HCT116 (cell line): Measurements from ENCODE around the gene COPS9. TPM values are rescaled to one million over a fixed set of nuclear protein-coding genes. Genes with fewer than 3 reads are reported as not detected.

Source experiments
- ATAC-seq: fragments of 200-7000 bp; cut with Tn5 transposase; 2 replicates; pipeline ENCODE4 v1.9.1; 2020; ENCODE audit warnings: mild to moderate bottlenecking, moderate library complexity
- BruUV-seq: library from RNA; stranded (reverse); fragments of 400-500 nt; replicated peaks from 2 replicates; lab custom pipeline; 2021; lab: Mats Ljungman, UMichigan
- CTCF ChIA-PET: fragments of 300-600 bp; sonication (Branson Sonifier 250); formaldehyde crosslinking; loops from one replicate; lab custom pipeline; 2021; ENCODE audit warnings: antibody characterized with exemption; lab: Charles Lee
- POLR2A ChIA-PET: fragments of 300-600, 350-600 bp; sonication (Branson Sonifier 250); formaldehyde crosslinking; loops from one replicate; lab custom pipeline; 2021; ENCODE audit warnings: antibody characterized with exemption; lab: Charles Lee
- RAD21 ChIA-PET, 2 experiments: fragments of 300-600 bp; sonication (Branson Sonifier 250); formaldehyde crosslinking; loops; one replicate each; lab custom pipeline; 2023; ENCODE audit warnings: low total read pairs in 2 of 2; ENCODE audit not compliant: uncharacterized antibody in 2 of 2, unreplicated experiment in 2 of 2, low non-redundant PET in 1 of 2; lab: Charles Lee
- DNase-seq: peaks from one replicate; pipeline ENCODE4 v3.0.0-alpha.2; 2010; ENCODE audit warnings: low read depth, low spot score
- H2AFZ ChIP-seq: fragments of 200-600 bp; shearing (Covaris generic), sonication (generic); 2 replicates; pipeline ENCODE4 v1.6.1; 2017; ENCODE audit warnings: low read depth, mixed run types, mixed read lengths, antibody characterized with exemption, low read length; ENCODE audit not compliant: poor library complexity, severe bottlenecking
- H3K27ac ChIP-seq: 2 replicates; pipeline ENCODE4 v1.5.1; 2012; ENCODE audit warnings: low read depth, low read length
- H3K27me3 ChIP-seq: fragments of 200-600 bp; sonication (generic); 2 replicates; pipeline ENCODE4 v1.6.1; 2016; ENCODE audit warnings: mixed run types, low read length, mixed read lengths; ENCODE audit not compliant: insufficient read depth
- H3K36me3 ChIP-seq, 2 experiments: fragments of 200-500 bp in 1 of 2; fragments of 200-600 bp in 1 of 2; sonication (Bioruptor generic) in 1 of 2; sonication (generic) in 1 of 2; 2 replicates each; pipeline versions ENCODE4 v1.5.1 to v1.6.1; 2014 to 2016; ENCODE audit warnings: low read length in 2 of 2, inconsistent platforms in 1 of 2, mixed read lengths in 1 of 2, mixed run types in 1 of 2; ENCODE audit not compliant: insufficient read depth in 2 of 2, control insufficient read depth in 1 of 2
- H3K4me1 ChIP-seq, 2 experiments: fragments of 200-600 bp in 1 of 2; sonication (generic) in 1 of 2; 2 replicates each; pipeline versions ENCODE4 v1.5.1 to v1.6.1; 2012 to 2017; ENCODE audit warnings: low read length in 2 of 2, inconsistent platforms in 1 of 2, mild to moderate bottlenecking in 1 of 2, mixed read lengths in 1 of 2, mixed run types in 1 of 2, moderate library complexity in 1 of 2; ENCODE audit not compliant: insufficient read depth in 2 of 2, control insufficient read depth in 1 of 2
- H3K4me2 ChIP-seq: fragments of 200-600 bp; sonication (generic); 2 replicates; pipeline ENCODE4 v1.6.1; 2017; ENCODE audit warnings: mixed run types, low read length, mixed read lengths
- H3K4me3 ChIP-seq, 2 experiments: fragments of 200-600 bp in 1 of 2; sonication (generic) in 1 of 2; replicated peaks in 1 of 2; 2 replicates each; pipeline ENCODE4 v1.5.1; 2011 to 2016; ENCODE audit warnings: low read length in 2 of 2, control low read depth in 1 of 2, low read depth in 1 of 2, mild to moderate bottlenecking in 1 of 2, mixed read lengths in 1 of 2, mixed run types in 1 of 2
- H3K79me2 ChIP-seq: fragments of 200-600 bp; sonication (generic); 2 replicates; pipeline ENCODE4 v1.6.1; 2017; ENCODE audit warnings: mild to moderate bottlenecking, mixed run types, low read length, moderate library complexity, mixed read lengths; ENCODE audit not compliant: insufficient read depth
- H3K9ac ChIP-seq: fragments of 200-600 bp; sonication (generic); 2 replicates; pipeline ENCODE4 v1.6.1; 2016; ENCODE audit warnings: low read length, mixed read lengths
- H3K9me2 ChIP-seq: fragments of 200-600 bp; sonication (generic), shearing (Covaris generic); 2 replicates; pipeline ENCODE4 v1.6.1; 2017; ENCODE audit warnings: mixed run types, mild to moderate bottlenecking, moderate library complexity; ENCODE audit not compliant: insufficient read depth
- H3K9me3 ChIP-seq, 2 experiments: fragments of 200-500 bp in 1 of 2; fragments of 200-600 bp in 1 of 2; sonication (Bioruptor generic) in 1 of 2; sonication (generic) in 1 of 2; 2 replicates each; pipeline ENCODE4 v1.6.1; 2014 to 2017; ENCODE audit warnings: low read length in 2 of 2, mixed read lengths in 2 of 2, inconsistent platforms in 1 of 2, low read depth in 1 of 2, mild to moderate bottlenecking in 1 of 2, mixed run types in 1 of 2, moderate library complexity in 1 of 2; ENCODE audit not compliant: control insufficient read depth in 1 of 2, insufficient read depth in 1 of 2
- H4K20me1 ChIP-seq: fragments of 200-600 bp; sonication (generic), shearing (Covaris generic); 2 replicates; pipeline ENCODE4 v1.6.1; 2017; ENCODE audit warnings: mixed run types, mild to moderate bottlenecking, moderate library complexity; ENCODE audit not compliant: insufficient read depth
- CBX3 ChIP-seq: IDR thresholded peaks from 2 replicates; pipeline ENCODE4 v1.6.1; 2012; ENCODE audit warnings: low read depth
- EZH2 ChIP-seq: fragments of 200-600 bp; sonication (generic); IDR thresholded peaks from 2 replicates; pipeline ENCODE4 v1.6.1; 2017; ENCODE audit warnings: antibody characterized with exemption, mixed run types
- FOSL1 ChIP-seq: IDR thresholded peaks from 2 replicates; pipeline ENCODE4 v1.6.1; 2012; ENCODE audit warnings: low read depth
- JUND ChIP-seq: IDR thresholded peaks from 2 replicates; pipeline ENCODE4 v1.6.1; 2012
- POLR2A ChIP-seq: IDR thresholded peaks from 2 replicates; pipeline ENCODE4 v1.7.0; 2011; ENCODE audit warnings: borderline replicate concordance; ENCODE audit not compliant: insufficient read depth, insufficient read length; ENCODE audit errors: extremely low read depth
- POLR2AphosphoS5 ChIP-seq: IDR thresholded peaks from 2 replicates; pipeline ENCODE4 v1.6.1; 2011; ENCODE audit warnings: mild to moderate bottlenecking, low read depth, low read length, moderate library complexity
- RAD21 ChIP-seq: IDR thresholded peaks from 2 replicates; pipeline ENCODE4 v1.6.1; 2012; ENCODE audit warnings: low read depth, mild to moderate bottlenecking
- SIN3A ChIP-seq: IDR thresholded peaks from 2 replicates; pipeline ENCODE4 v1.6.1; 2012; ENCODE audit warnings: low read depth
- SP1 ChIP-seq: IDR thresholded peaks from 2 replicates; pipeline ENCODE4 v1.6.1; 2012; ENCODE audit warnings: low read depth
- SRF ChIP-seq: IDR thresholded peaks from 2 replicates; pipeline ENCODE4 v1.6.1; 2012; ENCODE audit warnings: low read depth
- TCF7L2 ChIP-seq: IDR thresholded peaks from 2 replicates; pipeline ENCODE4 v1.7.0; 2011; ENCODE audit warnings: borderline replicate concordance, inconsistent platforms; ENCODE audit not compliant: insufficient read depth, insufficient read length; ENCODE audit errors: extremely low read depth
- ZFX ChIP-seq: fragments of 450-650 bp; IDR thresholded peaks from 2 replicates; pipeline ENCODE4 v1.6.1; 2017
- ZNF274 ChIP-seq: fragments of 200-500 bp; sonication (Bioruptor generic); IDR thresholded peaks from 2 replicates; pipeline ENCODE4 v1.6.1; 2014; ENCODE audit warnings: mild to moderate bottlenecking, low read depth, low read length, inconsistent platforms
- intact Hi-C: fragments of 100-400 bp; cut with micrococcal nuclease; formaldehyde crosslinking; loops from 2 replicates; pipeline ENCODE4 v1.10.0; 2022
- total RNA-seq: library from RNA; stranded (reverse); gene quantifications from one replicate; pipeline ENCODE4 v1.2.1, GENCODE V29; 2021; ENCODE audit not compliant: unreplicated experiment
- TF ChIP-seq, protein P1 (sequence below): IDR thresholded peaks from 2 replicates; pipeline ENCODE4 v1.6.1; 2012; ENCODE audit warnings: low read depth
- TF ChIP-seq, protein P2 (sequence below): IDR thresholded peaks from 2 replicates; pipeline ENCODE4 v1.6.1; 2011; ENCODE audit warnings: mild to moderate bottlenecking, low read length, moderate library complexity; ENCODE audit not compliant: insufficient replicate concordance; ENCODE audit errors: extremely low read depth
- TF ChIP-seq, protein P3 (sequence below): IDR thresholded peaks from 2 replicates; pipeline ENCODE4 v1.6.1; 2012
- TF ChIP-seq, protein P4 (sequence below): IDR thresholded peaks from 2 replicates; pipeline ENCODE4 v1.6.1; 2012
- TF ChIP-seq, protein P5 (sequence below), 3 experiments: fragments of 200-600 bp in 1 of 3; sonication (generic) in 1 of 3; IDR thresholded peaks in 2 of 3; conservative IDR thresholded peaks in 1 of 3; 2 replicates each; pipeline ENCODE4 v1.5.1; 2012 to 2017; ENCODE audit warnings: low read depth in 2 of 3, low read length in 2 of 3, antibody characterized with exemption in 1 of 3, borderline replicate concordance in 1 of 3, control low read depth in 1 of 3, mild to moderate bottlenecking in 1 of 3, mixed read lengths in 1 of 3, mixed run types in 1 of 3, moderate library complexity in 1 of 3; ENCODE audit not compliant: insufficient read depth in 1 of 3

The COPS9 gene
- total RNA-seq, 1 experiment from 2014 or later: 111 TPM

- no peaks in the 10 kb centered on the region for H3K27me3 ChIP-seq
- intact Hi-C loops: loop anchor here (5.0 kb wide), 1 partner anchor 1786 kb away; no protein-coding TSS in a partner anchor
These were observed 6.8 kb upstream of the COPS9 start for GRCh38 chr2:240142859-240143258.

More at GRCh38 chr2:240142859-240143258, 6.8 kb upstream of the COPS9 start:
- Histone ChIP-seq H3K36me3 (no peaks in the 10 kb centered on the region), H4K20me1 (no peaks in the 10 kb centered on the region), H3K79me2 (no peaks in the 10 kb centered on the region), H3K4me1 (peaks cover 0 to 8% of the 10 kb centered on the region in 2 experiments; a peak in 1 of 4 replicates), H3K4me2 (no peak overlapping the region)
- no TSS peak for BruUV-seq
- POLR2A ChIA-PET: no interaction called here
- no peak for ATAC-seq
- TF ChIP-seq, protein P1, sequence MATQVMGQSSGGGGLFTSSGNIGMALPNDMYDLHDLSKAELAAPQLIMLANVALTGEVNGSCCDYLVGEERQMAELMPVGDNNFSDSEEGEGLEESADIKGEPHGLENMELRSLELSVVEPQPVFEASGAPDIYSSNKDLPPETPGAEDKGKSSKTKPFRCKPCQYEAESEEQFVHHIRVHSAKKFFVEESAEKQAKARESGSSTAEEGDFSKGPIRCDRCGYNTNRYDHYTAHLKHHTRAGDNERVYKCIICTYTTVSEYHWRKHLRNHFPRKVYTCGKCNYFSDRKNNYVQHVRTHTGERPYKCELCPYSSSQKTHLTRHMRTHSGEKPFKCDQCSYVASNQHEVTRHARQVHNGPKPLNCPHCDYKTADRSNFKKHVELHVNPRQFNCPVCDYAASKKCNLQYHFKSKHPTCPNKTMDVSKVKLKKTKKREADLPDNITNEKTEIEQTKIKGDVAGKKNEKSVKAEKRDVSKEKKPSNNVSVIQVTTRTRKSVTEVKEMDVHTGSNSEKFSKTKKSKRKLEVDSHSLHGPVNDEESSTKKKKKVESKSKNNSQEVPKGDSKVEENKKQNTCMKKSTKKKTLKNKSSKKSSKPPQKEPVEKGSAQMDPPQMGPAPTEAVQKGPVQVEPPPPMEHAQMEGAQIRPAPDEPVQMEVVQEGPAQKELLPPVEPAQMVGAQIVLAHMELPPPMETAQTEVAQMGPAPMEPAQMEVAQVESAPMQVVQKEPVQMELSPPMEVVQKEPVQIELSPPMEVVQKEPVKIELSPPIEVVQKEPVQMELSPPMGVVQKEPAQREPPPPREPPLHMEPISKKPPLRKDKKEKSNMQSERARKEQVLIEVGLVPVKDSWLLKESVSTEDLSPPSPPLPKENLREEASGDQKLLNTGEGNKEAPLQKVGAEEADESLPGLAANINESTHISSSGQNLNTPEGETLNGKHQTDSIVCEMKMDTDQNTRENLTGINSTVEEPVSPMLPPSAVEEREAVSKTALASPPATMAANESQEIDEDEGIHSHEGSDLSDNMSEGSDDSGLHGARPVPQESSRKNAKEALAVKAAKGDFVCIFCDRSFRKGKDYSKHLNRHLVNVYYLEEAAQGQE: no peak
- TF ChIP-seq ZNF274 (no peak), FOSL1 (no peak), SRF (no peak), POLR2AphosphoS5 (no peak), TCF7L2 (no peak), RAD21 (no peak), SP1 (no peak), SIN3A (no peak), POLR2A (no peak), JUND (no peak), EZH2 (no peak), ZFX (no peak), CBX3 (no peak)
- TF ChIP-seq, protein P2, sequence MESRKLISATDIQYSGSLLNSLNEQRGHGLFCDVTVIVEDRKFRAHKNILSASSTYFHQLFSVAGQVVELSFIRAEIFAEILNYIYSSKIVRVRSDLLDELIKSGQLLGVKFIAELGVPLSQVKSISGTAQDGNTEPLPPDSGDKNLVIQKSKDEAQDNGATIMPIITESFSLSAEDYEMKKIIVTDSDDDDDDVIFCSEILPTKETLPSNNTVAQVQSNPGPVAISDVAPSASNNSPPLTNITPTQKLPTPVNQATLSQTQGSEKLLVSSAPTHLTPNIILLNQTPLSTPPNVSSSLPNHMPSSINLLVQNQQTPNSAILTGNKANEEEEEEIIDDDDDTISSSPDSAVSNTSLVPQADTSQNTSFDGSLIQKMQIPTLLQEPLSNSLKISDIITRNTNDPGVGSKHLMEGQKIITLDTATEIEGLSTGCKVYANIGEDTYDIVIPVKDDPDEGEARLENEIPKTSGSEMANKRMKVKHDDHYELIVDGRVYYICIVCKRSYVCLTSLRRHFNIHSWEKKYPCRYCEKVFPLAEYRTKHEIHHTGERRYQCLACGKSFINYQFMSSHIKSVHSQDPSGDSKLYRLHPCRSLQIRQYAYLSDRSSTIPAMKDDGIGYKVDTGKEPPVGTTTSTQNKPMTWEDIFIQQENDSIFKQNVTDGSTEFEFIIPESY: no peak
- TF ChIP-seq, protein P3, sequence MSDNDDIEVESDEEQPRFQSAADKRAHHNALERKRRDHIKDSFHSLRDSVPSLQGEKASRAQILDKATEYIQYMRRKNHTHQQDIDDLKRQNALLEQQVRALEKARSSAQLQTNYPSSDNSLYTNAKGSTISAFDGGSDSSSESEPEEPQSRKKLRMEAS: no peak
- TF ChIP-seq, protein P4, sequence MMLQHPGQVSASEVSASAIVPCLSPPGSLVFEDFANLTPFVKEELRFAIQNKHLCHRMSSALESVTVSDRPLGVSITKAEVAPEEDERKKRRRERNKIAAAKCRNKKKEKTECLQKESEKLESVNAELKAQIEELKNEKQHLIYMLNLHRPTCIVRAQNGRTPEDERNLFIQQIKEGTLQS: no peak
- TF ChIP-seq, protein P5, sequence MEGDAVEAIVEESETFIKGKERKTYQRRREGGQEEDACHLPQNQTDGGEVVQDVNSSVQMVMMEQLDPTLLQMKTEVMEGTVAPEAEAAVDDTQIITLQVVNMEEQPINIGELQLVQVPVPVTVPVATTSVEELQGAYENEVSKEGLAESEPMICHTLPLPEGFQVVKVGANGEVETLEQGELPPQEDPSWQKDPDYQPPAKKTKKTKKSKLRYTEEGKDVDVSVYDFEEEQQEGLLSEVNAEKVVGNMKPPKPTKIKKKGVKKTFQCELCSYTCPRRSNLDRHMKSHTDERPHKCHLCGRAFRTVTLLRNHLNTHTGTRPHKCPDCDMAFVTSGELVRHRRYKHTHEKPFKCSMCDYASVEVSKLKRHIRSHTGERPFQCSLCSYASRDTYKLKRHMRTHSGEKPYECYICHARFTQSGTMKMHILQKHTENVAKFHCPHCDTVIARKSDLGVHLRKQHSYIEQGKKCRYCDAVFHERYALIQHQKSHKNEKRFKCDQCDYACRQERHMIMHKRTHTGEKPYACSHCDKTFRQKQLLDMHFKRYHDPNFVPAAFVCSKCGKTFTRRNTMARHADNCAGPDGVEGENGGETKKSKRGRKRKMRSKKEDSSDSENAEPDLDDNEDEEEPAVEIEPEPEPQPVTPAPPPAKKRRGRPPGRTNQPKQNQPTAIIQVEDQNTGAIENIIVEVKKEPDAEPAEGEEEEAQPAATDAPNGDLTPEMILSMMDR (IDR thresholded peaks at IDR 0.05 in 2 of 3, conservative IDR thresholded peaks at IDR 0.05 in 1 of 3; ENCODE audit: borderline replicate concordance in 1 of 3, insufficient read depth in 1 of 3, low read depth in 2 of 3, low read length in 2 of 3): no peak
- TF ChIP-seq, all 23 proteins: peak for 0
- RAD21 ChIA-PET: interaction anchor here in 1 of 2 experiments (2.3 kb wide), 1 partner anchor 82 kb away, joined by 19 read pairs; no protein-coding TSS in a partner anchor
- H3K9me3 ChIP-seq: peaks cover 0 to 2% of the 10 kb centered on the region in 2 experiments; a peak in 1 of 4 replicates
- CTCF ChIA-PET: interaction anchor here (1.2 to 6.2 kb wide), 4 partner anchors 79 to 318 kb away, joined by 4 to 64 read pairs (median 6); partner anchors contain the start of gene NDUFA10
- no peak overlapping the region for H3K27ac ChIP-seq
- no peak for DNase-seq
- H3K4me3 ChIP-seq: no peak overlapping the region
- H3K9me2 ChIP-seq: no peaks in the 10 kb centered on the region
- H2AFZ ChIP-seq: no peak overlapping the region
- H3K9ac ChIP-seq: no peak overlapping the region
